GM18517 (cell line): ENCODE results near the gene AGT.
"Not testable (repeated sequence)": the region's sequence is repeated elsewhere in the genome, so short reads cannot be mapped to it uniquely, and the experiment has no call there.

Experiments
- ATAC-seq: cut with Tn5 transposase; IDR thresholded peaks from one replicate; pipeline ENCODE4 v1.9.1; 2021; ENCODE audit warnings: mild to moderate bottlenecking, moderate library complexity; ENCODE audit not compliant: unreplicated experiment

The AGT gene

GRCh38 chr1:230708631-230709580 lies 5.0 kb downstream of the AGT start:
- ATAC-seq = no peak

DNA sequence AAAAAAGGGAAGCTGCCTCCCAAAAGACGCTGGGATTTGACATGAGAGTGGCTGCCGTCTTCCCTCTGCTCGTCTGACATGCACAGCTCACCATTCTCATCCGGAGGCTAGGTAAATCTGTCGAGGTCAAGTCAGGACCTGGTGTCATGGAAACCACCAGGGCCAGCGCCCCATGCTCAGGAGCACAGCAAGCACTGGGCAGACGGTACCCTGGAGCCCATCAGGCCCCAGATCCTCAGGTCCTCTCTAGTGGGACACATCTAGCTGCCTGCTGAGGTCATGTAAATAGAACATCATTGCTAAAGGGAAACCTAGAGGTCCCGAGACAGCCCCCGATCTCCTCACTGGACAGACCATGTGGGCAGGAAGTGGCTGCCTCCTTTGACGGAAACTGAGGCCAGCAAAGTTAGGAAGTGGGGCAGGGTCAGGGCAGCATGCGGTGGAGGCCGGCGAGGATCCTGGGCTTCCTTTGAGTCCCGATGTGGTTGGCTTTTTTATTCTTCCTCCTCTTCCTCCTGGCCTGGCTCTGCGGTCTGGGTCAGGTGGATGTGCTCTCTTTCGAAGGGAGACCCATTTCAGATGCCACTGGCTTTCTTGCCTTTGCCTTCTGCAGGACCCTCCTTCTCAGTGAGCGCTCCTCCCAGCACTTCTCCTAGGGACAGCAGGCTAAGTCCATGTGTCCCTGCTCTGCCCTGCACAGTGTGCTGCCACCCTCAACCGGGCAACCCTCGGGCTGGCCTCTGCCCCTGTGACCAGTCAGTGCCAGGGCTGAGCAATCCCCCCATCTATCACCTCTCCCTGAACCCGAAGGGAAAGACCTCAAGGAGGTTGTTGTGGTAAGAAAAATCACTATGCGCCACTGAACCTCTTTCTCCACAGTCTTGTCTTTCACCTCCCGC lies 5.9 kb downstream of the AGT start:
- ATAC-seq = no peak

DNA sequence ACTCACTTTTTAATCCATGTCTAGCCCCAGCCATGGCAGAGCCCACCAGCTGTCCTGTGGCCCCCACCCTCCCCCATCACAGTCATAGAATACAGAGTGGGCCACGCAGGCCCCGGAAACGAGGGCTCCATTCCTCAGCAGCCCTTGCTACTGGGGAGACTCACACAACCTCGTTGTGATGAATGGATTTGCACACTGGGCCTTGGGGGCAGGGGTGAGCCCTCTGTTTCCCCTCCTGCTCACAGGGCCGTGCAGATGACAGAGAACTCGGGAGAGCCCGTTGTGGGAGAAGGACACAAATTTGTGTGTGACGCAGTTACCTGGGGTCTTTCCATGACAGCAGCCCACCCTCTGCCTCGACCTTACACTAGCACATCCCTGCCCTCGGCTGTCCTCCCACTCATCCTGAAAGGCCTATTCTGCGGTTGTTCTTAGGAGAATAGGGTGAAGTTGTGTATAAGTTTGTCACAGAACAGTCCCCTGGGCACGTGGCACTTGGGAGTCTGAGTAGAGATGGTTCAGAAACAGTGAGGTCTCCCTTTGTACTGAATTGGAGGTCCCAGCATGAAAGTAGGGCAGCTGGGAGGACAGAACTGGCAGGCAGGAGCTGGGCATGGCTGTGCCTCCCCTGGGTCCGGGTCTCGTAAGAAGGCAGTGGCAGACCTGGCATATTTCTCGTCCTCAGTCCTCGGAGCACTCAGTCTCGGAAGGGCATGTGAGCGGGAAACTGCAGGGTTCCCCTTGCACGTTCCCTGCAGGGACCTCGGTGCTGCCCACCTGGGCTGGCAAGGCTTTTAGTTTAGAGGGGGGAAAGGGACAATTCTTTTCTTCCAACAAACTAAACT lies 6.8 kb downstream of the AGT start:
- ATAC-seq = no peak

DNA sequence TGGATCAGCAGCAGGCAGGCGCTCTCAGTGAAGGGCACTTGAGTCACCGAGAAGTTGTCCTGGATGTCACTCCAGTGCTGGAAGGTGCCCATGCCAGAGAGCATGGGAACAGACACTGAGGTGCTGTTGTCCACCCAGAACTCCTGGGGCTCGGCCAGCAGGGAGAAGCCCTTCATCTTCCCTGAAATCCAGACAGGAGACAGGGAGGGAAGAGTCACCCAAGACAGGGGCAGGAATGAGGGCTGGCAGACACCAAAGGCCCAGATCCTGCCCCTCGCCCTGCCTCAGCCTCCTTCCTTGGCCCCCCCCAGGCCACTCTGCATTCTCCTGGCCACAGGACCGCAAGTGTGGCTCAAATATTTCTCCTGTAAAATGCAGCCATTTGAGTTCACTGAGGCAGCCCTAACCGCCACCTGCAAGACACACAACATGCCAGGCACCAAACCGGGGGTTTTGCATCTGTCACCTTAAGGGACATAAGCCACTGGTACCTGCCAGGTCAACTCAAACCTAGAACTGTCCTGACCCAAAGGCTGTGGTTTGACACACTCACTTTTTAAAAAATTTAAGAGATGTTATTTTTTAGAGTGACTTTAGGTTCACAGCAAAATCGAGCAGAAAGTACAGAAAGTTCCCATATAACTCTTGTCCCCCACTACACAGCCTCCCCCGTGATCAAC lies 7.8 kb downstream of the AGT start:
- no peak for ATAC-seq

GRCh38 chr1:230705289-230706019 lies 8.5 kb downstream of the AGT start:
- no peak for ATAC-seq

- no peak for ATAC-seq
Observed at GRCh38 chr1:230704830-230705229, 9.1 kb downstream of the AGT start.

DNA sequence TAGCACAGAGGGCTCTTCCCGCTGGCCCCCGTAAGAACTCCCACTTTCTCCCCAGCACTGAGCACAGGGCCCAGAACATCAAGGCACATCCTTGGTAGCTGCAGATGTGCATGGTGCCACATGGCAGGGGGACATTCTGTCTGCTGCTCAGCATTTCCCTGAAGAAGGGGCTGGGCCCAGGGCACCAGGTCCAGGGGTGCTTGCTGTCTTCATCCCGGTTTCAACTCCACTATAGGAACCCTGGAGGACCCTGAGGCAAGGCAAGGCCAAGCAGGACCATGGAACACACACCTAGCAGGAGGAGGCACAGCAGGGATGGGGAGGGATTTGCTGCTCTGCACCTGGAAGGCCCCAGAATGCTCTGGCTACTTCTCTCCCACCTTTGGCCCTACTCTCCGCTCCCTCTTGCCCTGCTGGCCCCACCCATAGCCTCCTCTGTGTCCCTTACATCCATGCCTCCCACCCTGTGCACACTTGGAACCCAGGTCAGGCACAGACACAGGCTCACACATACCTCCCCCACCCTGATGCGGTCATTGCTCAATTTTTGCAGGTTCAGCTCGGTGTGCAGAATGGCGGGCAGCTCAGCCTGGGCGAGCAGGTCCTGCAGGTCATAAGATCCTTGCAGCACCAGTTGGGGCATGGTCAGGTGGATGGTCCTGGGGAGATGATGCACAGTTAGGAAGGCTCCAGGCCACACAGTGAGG lies 10.1 kb downstream of the AGT start:
- ATAC-seq = no peak

- no peak for ATAC-seq
Observed at GRCh38 chr1:230702934-230703678, 10.8 kb downstream of the AGT start.

DNA sequence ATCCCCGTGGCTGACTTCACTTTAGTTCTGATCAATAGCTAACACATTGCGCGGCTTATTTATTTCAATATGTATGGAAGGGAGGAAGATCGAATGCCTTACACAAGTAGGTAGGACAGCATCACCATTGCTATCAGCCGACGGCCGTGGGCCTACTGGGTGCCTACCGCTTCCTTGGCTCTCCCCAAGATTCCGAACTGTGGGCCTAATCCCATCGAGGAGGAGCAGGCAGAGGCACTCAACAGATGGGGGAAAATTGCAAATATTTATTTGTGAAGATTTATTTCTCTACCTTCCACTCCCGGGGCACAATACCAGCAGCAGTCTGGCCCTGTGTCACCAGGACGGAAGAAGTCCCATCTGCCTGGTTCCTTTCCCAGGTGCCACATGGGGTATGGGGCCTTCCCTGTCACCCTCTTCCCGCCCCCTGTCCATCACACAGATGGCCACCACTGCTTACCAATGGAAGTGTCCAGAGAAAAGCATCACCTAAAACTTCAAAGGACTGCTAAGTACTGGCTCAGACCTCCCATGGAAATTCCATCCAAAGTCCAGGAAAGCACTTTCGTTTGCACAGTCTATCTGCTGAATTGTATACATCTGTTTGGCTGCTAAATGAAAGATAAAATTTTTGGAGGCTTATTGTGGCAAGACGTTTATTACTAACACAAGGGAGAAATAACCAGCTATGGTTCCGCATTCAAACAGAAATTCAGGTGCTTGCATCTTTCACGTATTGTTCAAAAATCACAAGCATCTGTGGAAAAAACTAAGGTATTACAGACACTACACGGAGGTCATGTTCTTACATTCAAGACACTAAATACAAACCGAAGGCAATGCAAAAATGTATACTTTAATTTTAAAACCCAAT lies 11.8 kb downstream of the AGT start:
- no peak for ATAC-seq

- ATAC-seq = no peak
Observed at GRCh38 chr1:230701434-230701833, 12.5 kb downstream of the AGT start.

DNA sequence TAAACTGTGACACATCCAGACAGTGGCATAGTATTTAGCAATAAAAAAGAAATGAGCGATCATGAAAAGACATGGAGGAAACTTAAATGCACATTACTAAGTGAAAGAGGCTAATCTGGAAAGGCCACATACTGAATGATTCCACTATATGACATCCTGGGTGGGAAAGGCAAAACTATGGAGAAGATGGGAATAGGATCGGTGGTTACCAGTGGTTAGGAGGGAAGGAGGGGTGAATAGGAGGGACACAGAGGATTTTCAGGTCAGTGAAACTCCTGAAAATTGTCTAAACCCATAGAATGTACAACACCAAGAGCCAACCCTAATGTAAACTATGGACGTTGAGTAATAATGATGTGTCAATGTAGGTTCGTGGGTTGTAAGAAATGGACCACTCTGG lies 13.8 kb downstream of the AGT start:
- no peak for ATAC-seq

- ATAC-seq = no peak
Observed at GRCh38 chr1:230699716-230700115, 14.2 kb downstream of the AGT start.

DNA sequence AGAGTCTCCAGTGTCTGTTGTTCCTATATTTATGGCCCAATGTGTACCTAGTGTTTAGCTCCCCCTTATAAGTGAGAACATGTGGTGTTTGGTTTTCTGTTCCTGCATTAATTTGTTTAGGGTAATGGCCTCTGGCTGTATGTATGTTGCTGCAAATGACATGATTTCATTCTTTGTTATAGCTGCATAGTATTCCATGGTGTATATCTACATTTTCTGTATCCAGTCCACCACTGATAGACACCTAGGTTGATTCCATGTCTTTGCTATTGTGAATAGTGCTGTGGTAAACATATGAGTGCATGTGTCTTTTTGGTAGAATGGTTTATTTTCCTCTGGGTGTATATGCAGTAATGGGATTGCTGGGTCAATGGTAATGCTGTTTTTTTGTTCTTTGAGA lies 15.0 kb downstream of the AGT start:
- not testable (repeated sequence) for ATAC-seq

GRCh38 chr1:230698130-230698529 lies 15.8 kb downstream of the AGT start:
- ATAC-seq = no peak

DNA sequence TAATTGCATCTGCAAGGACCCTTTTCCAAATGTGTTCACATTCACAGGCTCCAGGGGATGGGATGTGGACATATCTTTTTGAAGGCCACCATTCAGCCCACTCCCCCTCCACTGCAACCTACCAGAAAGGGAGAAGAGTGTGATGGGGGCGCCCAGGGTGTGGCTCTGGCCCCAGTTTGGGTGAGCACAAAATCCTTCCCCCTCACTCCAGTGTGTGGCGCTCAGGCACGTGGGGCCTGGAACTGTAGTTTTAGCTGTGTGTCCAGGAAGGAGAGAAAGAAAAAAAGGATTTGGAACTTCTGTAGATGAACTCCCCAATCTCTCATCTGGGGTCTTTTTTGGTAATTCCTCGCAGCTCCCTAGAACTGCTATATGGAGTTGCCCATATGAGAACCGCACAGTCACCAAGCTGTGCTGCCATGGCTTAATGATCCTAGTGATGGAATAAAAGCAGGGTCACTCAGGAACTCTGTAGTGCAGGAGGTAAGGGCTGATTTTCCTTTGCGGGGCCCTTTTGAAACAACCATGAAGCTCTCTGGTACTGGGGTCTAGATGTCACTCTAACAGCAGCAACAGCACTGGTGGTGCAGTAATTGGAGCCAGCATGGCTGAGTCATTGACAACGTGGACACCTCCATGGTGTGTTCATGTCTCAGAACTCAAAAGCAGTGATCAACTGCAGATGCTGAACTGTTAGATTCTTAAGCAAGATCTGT lies 17.0 kb downstream of the AGT start:
- no peak for ATAC-seq

- no peak for ATAC-seq
Observed at GRCh38 chr1:230696218-230696617, 17.7 kb downstream of the AGT start.

- ATAC-seq = no peak
Observed at GRCh38 chr1:230694991-230695390, 18.9 kb downstream of the AGT start.
